Hindlimb muscle (tissue), 1 donor: ENCODE measurements around the gene FCHO2. TPM values are rescaled to one million over a fixed set of nuclear protein-coding genes. Genes with fewer than 3 reads are reported as not detected.
"Not testable (repeated sequence)": the region's sequence is repeated elsewhere in the genome, so short reads cannot be mapped to it uniquely, and the experiment has no call there.

Experiments used
- DNase-seq: peaks from one replicate; pipeline ENCODE4 v3.0.0-alpha.2; 2013
- polyA plus RNA-seq: library from polyadenylated mRNA; unstranded; fragments of 120-200 nt; gene quantifications from one replicate; pipeline ENCODE4 v1.2.1, GENCODE V29; 2013; ENCODE audit not compliant: insufficient read length

The FCHO2 gene, protein sequence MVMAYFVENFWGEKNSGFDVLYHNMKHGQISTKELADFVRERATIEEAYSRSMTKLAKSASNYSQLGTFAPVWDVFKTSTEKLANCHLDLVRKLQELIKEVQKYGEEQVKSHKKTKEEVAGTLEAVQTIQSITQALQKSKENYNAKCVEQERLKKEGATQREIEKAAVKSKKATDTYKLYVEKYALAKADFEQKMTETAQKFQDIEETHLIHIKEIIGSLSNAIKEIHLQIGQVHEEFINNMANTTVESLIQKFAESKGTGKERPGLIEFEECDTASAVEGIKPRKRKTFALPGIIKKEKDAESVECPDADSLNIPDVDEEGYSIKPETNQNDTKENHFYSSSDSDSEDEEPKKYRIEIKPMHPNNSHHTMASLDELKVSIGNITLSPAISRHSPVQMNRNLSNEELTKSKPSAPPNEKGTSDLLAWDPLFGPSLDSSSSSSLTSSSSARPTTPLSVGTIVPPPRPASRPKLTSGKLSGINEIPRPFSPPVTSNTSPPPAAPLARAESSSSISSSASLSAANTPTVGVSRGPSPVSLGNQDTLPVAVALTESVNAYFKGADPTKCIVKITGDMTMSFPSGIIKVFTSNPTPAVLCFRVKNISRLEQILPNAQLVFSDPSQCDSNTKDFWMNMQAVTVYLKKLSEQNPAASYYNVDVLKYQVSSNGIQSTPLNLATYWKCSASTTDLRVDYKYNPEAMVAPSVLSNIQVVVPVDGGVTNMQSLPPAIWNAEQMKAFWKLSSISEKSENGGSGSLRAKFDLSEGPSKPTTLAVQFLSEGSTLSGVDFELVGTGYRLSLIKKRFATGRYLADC
- polyA plus RNA-seq: 18.1 TPM

GRCh38 chr5:72955768-72956323 is at the start of gene FCHO2:
Gene FCHO2 (plus strand): TSS chr5:72956041. CDS start chr5:72956097, 56 bp downstream.
- peak; percentile 99 for DNase-seq

- DNase-seq: no peak
Observed at GRCh38 chr5:72906806-72907205, 49.0 kb upstream of the FCHO2 start.

- peak; percentile 24 for DNase-seq
Observed at GRCh38 chr5:72908664-72909063, 47.2 kb upstream of the FCHO2 start.

DNA sequence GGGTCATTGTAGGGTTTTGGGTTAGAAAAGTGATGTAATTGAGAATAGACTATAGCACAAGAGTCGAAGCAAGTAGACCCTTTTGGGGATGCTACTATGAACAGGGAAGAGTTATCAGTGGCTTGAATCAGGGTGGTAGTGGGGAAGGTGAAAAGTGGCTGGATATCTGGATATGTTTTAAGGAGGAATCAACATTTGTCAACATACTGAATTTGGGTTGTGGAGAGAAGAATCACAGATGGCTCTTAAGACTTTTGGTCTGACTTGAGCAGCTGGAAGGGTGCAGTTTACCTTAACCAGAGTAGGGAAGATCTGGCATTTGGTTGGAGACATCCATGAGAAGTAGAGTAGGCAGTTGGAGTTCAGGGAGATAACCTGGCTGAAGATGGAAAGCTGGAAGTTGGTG is 38.5 kb upstream of the FCHO2 start:
- DNase-seq: no peak

DNA sequence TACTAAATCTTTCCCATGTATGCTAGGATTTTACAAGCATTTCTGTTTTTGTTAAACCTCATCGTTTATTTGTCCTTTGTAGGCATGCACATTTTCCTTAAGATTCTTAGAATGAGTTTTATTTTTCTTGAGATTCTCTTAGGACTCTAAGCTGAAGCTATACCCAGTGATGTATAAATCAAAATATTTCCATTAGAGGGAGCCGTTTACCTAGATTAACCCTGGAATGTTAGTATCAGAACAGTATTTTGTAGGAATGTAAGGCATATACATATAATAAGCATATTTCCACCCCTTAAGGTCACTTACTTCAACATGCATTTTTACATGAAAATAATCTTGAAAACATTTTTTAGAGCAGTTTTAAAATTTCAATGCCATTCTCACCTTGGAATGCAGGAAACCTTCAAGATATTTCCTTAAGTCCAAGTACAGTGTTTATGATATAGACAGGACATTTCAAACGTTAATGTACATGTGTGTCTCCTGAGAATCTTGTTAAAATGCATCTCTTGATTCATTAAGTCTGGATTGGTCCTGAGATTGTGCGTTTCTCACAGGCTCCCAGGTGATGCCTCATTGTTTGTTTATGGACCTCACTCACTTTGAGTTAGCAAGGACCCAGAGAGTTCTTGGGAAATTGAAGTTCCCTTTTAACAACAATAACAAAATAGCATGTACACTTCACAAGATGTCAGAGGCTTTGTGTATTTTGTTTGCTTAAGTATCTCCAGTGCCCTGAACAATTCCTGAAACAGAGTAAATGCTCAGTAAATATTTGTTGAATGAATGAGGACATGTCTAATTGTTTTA is 34.9 kb upstream of the FCHO2 start:
- DNase-seq: no peak

DNA sequence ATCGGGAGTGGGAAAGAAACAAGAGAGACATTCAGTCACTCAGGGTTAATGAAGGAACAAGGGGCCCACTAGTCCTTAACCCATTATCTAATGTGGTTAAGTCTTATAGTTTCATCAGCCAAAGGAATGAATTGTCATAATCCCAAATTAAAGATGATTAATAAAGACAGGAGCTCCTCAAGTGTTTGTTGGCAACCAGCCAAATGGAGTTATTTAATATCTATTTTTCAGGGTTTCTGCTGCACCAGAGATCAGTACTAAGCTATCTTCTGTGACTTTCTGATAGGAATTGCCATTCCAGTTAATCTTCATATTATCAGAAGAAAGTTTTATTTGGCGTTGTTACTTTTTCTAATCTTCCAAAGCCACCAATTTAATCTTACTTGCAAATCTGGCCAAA is 34.0 kb upstream of the FCHO2 start:
- DNase-seq: no peak

DNA sequence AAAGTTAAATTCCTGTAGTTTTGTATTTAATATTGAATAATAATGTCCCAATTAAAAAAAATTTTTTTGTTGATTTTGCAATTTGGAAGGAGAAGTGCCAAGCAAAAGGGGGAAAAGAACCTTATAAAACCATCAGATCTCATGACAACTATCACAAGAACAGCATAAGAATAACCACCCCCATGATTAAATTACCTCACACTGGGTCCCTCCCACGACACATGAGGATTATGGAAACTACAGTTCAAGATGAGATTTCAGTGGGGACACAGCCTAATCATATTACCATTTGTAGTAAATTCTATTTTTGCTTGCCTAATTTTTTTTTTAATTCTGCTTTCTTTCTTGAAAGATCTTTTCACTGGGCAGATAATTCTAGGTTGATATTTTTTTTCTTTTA is 33.4 kb upstream of the FCHO2 start:
- no peak for DNase-seq

GRCh38 chr5:72925336-72926010 is 30.4 kb upstream of the FCHO2 start:
- DNase-seq: no peak

- not testable (repeated sequence) for DNase-seq
Observed at GRCh38 chr5:72932686-72933085, 23.2 kb upstream of the FCHO2 start.

DNA sequence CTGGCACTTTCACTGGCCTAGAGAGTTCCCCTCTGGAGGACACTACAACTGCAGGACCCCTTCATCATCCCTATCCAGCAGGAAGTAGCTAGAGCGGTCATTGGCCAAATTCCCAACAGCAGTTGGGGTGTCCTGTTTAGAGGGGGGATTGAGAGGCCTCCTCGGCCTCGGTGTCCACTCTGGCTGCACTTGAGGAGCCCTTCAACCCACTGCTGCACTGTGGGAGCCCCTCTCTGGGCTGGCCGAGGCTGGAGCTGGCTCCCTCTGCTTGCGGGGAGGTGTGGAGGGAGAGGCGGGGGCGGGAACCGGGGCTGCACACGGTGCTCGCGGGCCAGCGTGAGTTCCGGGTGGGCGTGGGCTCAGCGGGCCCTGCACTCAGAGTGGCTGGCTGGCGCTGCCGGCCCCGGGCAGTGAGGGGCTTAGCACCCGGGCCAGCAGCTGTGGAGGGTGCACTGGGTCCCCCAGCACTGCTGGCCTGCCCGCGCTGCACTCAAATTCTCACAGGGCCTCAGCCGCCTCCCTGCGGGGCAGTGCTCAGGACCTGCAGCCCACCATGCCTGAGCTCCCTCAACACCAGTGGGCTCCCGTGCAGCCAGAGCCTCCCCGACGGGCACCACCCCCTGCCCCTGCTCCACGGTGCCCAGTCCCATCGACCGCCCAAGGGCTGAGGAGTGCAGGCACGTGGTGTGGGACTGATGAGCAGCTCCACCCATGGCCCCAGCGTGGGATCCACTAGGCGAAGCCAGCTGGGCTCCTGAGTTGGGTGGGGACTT is 20.7 kb upstream of the FCHO2 start:
- not testable (repeated sequence) for DNase-seq

DNA sequence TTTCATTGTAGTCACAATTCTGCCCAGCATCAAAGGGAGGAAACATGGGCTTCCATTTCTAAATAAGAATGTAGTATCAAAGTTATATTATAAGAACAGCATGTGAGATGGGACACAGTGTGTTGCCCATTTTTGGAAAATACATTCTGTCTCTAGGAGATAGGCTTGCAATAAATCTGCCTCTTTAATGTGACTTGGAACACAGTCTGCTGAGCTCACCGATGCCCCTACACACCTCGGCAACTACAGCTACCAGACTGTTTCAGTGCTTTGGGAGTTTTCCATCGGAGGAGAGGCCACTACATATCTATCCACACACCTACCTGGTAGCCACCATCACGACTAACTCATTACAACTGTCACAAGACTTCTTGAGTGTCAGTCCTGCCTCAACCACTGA is 18.9 kb upstream of the FCHO2 start:
- DNase-seq: no peak

GRCh38 chr5:72937517-72938061 is 18.3 kb upstream of the FCHO2 start:
- no peak for DNase-seq

DNA sequence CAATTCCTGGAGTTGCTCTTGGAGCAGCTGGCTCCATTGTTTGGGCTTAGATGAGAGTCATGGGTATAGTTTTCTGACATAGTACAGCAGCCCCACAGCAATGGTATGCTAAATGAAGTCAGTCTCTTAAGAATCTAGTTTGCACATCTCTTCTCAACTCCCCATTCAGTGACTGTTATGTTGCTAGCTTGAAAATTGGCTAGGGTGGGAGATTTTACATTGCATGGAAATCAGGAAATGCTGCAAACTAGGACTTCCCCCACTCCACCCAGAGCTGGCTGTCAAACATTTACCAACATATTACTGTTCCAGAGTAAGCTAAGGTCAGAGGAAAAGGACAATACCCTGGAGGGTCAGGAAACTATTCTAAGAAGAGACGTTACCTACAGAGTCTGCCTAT is 17.6 kb upstream of the FCHO2 start:
- no peak for DNase-seq

DNA sequence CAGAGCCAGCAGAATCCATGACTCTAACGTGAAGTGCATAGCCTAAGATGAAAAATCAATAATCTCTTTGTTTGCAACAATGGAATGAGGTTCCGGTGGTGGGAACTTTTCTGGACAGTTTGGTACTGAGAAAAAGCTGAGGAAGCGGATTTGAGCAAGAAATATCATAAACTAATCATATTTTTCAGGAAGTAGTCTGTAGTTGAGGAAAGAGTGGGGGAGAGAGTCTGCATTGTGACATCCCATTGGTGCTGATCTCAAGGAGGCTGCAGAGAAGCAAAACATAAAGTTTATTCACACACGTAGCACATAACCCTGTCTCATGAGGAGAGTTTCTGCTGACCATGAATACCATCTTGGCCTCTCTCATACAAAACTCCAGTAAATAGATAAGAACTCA is 15.8 kb upstream of the FCHO2 start:
- DNase-seq: no peak

- no peak for DNase-seq
Observed at GRCh38 chr5:72943307-72943706, 12.5 kb upstream of the FCHO2 start.

- no peak for DNase-seq
Observed at GRCh38 chr5:72947498-72947897, 8.3 kb upstream of the FCHO2 start.

DNA sequence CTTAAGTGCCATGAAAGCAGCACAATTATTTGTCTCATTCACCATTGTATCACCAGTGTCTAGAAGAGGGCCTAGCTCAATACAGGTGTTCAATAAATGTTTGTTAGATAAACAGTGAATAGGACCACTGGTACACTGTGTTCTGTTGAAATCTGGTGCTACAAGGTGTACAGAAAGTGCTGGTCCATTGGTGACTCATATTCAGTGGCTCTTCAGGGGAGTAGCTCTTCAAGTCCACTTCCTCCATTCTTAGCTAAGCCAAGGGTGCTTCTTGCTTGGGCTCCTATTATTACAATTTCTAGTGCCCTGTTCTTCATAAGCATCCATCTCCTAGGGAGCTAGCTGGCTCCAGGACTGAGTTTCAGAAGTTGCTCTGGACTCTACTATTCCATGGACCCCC is 6.4 kb upstream of the FCHO2 start:
- no peak for DNase-seq

- DNase-seq: no peak
Observed at GRCh38 chr5:72951671-72952468, 4.0 kb upstream of the FCHO2 start.

- DNase-seq: no peak
Observed at GRCh38 chr5:72954389-72954788, 1.5 kb upstream of the FCHO2 start.
